NCI-H1694 (cell line): Measurements from ENCODE around the gene CDK11B.

ENCODE experiments used
- DNase-seq: peaks from one replicate; lab custom pipeline; 2025; lab: John Stamatoyannopoulos, UW

The CDK11B gene

GRCh38 chr1:1627261-1627828 is 31.5 kb downstream of the CDK11B start:
- DNase-seq: no peak

- no peak for DNase-seq
These were observed 32.3 kb downstream of the CDK11B start for GRCh38 chr1:1626207-1627141.

- DNase-seq: no peak
These were observed 33.0 kb downstream of the CDK11B start for GRCh38 chr1:1625824-1626206.

- no peak for DNase-seq
These were observed 33.4 kb downstream of the CDK11B start for GRCh38 chr1:1625404-1625775.

- DNase-seq: peak; percentile 58
These were observed 34.1 kb downstream of the CDK11B start for GRCh38 chr1:1624443-1625403.

GRCh38 chr1:1623631-1624442 is 35.0 kb downstream of the CDK11B start:
- DNase-seq: no peak

GRCh38 chr1:1623181-1623630 is 35.6 kb downstream of the CDK11B start:
- DNase-seq: no peak

GRCh38 chr1:1622788-1623094 is 36.1 kb downstream of the CDK11B start:
- DNase-seq: no peak

- DNase-seq: no peak
These were observed 36.6 kb downstream of the CDK11B start for GRCh38 chr1:1622010-1622787.

GRCh38 chr1:1621173-1622009 is 37.4 kb downstream of the CDK11B start:
- DNase-seq: no peak

- DNase-seq: no peak
These were observed 38.2 kb downstream of the CDK11B start for GRCh38 chr1:1620433-1621139.

- no peak for DNase-seq
These were observed 38.9 kb downstream of the CDK11B start for GRCh38 chr1:1619917-1620361.

GRCh38 chr1:1618396-1619068 is 40.3 kb downstream of the CDK11B start:
- no peak for DNase-seq

- DNase-seq: no peak
These were observed 40.9 kb downstream of the CDK11B start for GRCh38 chr1:1617925-1618324.

- DNase-seq: no peak
These were observed 41.3 kb downstream of the CDK11B start for GRCh38 chr1:1617516-1617915.

- no peak for DNase-seq
These were observed 42.0 kb downstream of the CDK11B start for GRCh38 chr1:1616838-1617237.

GRCh38 chr1:1616045-1616790 is 42.6 kb downstream of the CDK11B start:
- DNase-seq: no peak
